Mesothelial cell of epicardium (in vitro differentiated cells): Measurements from ENCODE around the gene DNAH17. TPM values are rescaled to one million over a fixed set of nuclear protein-coding genes. Genes with fewer than 3 reads are reported as not detected.

Experiments
- DNase-seq, 2 experiments: peaks; one replicate each; pipeline ENCODE4 v3.0.0; 2021; ENCODE audit warnings: low spot score in 2 of 2; ENCODE audit not compliant: unreplicated experiment in 2 of 2
- H3K27ac Mint-ChIP-seq: 2 replicates; pipeline ENCODE4 v1.8.0; 2021; ENCODE audit warnings: mixed read lengths
- H3K27me3 Mint-ChIP-seq: 2 replicates; pipeline ENCODE4 v1.8.0; 2021; ENCODE audit warnings: low read depth, mixed read lengths
- H3K36me3 Mint-ChIP-seq: 2 replicates; pipeline ENCODE4 v1.8.0; 2021; ENCODE audit warnings: mixed read lengths
- H3K4me1 Mint-ChIP-seq: 2 replicates; pipeline ENCODE4 v1.8.0; 2021; ENCODE audit warnings: mixed read lengths
- H3K4me3 Mint-ChIP-seq: 2 replicates; pipeline ENCODE4 v1.8.0; 2021; ENCODE audit warnings: mild to moderate bottlenecking, moderate library complexity, mixed read lengths
- H3K9me3 Mint-ChIP-seq: 2 replicates; pipeline ENCODE4 v1.8.0; 2021; ENCODE audit warnings: mixed read lengths
- total RNA-seq: library from RNA; stranded (reverse); gene quantifications from 3 replicates; pipeline ENCODE4 v1.2.1, GENCODE V29; 2021
- TF ChIP-seq, protein P1 (sequence below): fragments of 200-600 bp; sonication (generic); IDR thresholded peaks from one replicate; pipeline ENCODE4 v1.5.0; 2021; ENCODE audit warnings: antibody characterized with exemption; ENCODE audit not compliant: unreplicated experiment

The DNAH17 gene
- total RNA-seq, 1 donor from 2014 or later, result 0.87 TPM

DNA sequence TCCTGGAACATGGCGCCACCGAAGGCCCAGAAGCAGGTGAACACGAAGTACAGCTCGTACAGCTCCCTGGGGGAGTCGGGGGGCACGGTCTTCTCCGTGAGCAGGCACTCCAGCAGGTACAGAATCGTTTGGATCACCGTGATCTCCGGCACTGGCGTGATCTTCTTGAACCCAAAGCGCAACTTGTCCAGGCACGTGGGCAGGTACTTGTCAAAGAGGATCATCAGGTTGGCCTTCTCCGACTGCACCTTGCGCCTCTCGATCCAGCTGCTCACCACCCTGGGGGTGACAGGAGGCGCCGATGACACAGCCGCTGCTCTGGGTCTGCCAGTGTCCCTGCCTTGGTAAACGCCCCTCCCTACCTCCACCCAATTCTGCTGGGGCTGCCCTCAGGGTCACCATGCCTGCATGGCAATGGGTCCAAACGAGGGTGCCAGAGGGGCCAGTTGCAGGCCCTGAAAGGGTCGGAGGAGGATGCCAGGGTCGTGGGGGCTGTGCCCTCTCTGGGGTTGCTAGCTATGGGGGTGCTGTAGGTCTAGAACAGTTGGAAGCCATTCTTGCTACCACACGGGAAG, 90.9 kb downstream of the DNAH17 start:
- Mint-ChIP-seq H3K36me3 (no peaks in the 10 kb centered on the region), H3K4me1 (peaks cover 5% of the 10 kb centered on the region), H3K4me3 (no peak overlapping the region), H3K27me3 (peaks cover 13% of the 10 kb centered on the region), H3K9me3 (no peaks in the 10 kb centered on the region), H3K27ac (no peak overlapping the region)
- DNase-seq, result no peak
- TF ChIP-seq, protein P1, sequence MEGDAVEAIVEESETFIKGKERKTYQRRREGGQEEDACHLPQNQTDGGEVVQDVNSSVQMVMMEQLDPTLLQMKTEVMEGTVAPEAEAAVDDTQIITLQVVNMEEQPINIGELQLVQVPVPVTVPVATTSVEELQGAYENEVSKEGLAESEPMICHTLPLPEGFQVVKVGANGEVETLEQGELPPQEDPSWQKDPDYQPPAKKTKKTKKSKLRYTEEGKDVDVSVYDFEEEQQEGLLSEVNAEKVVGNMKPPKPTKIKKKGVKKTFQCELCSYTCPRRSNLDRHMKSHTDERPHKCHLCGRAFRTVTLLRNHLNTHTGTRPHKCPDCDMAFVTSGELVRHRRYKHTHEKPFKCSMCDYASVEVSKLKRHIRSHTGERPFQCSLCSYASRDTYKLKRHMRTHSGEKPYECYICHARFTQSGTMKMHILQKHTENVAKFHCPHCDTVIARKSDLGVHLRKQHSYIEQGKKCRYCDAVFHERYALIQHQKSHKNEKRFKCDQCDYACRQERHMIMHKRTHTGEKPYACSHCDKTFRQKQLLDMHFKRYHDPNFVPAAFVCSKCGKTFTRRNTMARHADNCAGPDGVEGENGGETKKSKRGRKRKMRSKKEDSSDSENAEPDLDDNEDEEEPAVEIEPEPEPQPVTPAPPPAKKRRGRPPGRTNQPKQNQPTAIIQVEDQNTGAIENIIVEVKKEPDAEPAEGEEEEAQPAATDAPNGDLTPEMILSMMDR, result no peak

DNA sequence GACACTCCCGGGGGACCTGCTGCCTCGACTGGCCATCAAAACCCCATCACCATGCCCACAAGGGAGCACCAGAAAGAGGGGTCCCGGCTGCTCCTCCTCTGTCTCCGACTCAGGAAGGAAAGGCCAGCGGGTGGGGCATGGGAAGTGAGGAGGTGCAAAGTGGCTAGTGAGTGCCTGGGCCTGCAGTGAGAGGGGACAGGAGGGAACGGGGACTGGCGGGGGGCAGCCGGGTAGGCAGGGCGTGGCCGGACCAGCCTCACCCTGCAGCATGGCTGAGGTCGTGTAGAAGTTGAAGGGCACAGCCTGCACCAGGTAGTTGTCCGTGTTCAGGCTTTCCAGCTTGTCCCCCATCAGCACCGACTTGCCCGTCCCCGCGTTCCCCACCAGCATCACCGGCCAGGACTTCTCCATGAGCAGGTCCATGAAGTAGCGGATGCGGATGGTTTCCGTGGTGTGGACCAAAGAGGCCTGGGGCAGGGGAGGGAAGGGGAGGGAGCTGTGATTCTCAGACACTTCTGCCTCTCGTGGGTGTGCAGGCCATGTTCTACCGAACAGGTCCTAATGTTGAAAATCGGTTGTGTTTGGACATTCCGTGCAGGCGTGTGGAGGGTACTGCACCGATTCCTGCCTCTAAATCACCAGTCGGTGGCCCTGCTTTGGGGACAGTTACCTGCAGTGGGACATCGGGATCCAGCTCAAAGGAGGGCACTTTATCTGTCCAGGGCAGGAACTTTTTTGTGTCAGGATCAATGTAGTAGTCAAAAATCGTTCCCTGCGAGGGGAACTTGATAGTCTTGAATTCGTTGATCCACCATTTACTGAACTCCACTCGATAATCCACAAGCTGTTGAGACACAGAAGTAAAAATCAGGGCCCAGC, 91.7 kb downstream of the DNAH17 start:
- peaks cover 13% of the 10 kb centered on the region for H3K27me3 Mint-ChIP-seq
- H3K4me1 Mint-ChIP-seq, result peaks cover 5% of the 10 kb centered on the region
- H3K9me3 Mint-ChIP-seq, result no peaks in the 10 kb centered on the region
- no peak overlapping the region for H3K27ac Mint-ChIP-seq
- H3K36me3 Mint-ChIP-seq, result no peaks in the 10 kb centered on the region
- TF ChIP-seq, protein P1, result no peak
- peak overlapping the region; percentile 33 for H3K4me3 Mint-ChIP-seq
- no peak for DNase-seq

DNA sequence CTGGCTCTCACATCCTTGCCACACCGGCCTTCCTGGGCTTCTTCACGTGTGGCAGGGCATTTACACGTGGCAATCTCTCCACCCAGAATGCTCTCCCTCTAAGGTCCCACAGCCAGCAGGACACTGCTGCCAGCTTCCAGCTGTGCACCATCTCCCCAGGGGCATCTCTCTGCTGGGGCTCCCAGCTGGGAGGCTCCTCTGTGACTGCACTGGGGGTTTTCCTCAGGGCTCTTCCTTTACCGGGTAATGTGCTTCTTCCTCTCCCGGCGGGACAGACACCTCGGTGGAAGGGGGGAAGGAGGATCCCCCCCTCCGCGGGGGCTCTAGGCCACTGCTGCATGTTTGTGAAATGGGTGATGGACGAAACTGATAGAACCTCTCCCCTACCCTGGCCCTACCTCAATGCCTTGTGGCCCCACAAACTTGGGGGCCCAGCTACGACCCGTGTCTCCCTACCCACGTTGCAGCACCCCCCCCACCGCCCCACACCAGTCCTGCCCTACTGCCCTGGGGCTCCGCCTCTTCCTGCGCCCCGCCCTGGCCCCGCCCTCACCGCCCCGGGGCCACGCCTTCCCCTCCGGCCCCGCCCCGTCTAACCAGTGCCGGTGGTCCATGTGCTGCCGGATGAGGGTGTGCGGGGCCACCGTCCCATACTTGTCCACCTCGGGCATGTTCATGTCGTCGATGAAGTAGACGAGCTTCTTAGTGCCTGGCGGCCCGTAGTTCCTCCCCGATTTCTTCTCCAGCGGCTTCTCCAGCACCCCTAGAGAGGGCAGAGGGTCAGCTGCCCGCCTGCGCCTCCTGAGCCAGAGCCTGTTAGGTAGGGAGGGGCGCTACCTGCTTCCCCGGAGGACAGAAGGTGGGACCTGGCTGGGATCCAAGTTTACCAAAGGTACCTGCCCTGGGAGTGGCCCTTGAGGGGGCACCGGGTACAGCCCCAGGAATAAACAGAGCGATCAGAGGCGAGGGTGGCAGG, 92.6 kb downstream of the DNAH17 start:
- Mint-ChIP-seq H3K9me3 (no peaks in the 10 kb centered on the region), H3K36me3 (no peaks in the 10 kb centered on the region), H3K4me1 (peaks cover 5% of the 10 kb centered on the region), H3K4me3 (peak overlapping the region; percentile 63), H3K27ac (peak overlapping the region; percentile 51), H3K27me3 (peaks cover 13% of the 10 kb centered on the region)
- no peak for DNase-seq
- TF ChIP-seq, protein P1, result no peak

DNA sequence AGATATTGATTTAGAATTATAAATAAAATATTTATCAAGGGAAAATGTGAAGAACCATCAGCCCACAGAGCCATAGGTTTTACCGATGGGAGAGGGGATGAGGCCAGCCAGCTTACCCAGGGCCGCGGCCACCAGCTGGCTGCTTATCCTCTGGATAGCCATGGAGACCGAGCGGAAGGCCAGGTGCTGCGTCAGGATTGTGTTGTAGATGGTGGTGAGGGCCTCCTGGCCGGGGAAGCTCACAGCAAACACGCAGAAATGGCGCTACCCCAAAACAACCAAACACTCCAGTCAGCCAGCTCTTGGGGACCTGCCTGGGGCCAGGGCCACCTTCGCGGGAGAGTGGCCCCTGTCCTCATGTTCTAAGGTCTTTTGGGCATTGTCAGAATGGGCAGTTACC, 97.8 kb downstream of the DNAH17 start:
- Mint-ChIP-seq H3K4me1 (peaks cover 4% of the 10 kb centered on the region), H3K27me3 (peaks cover 6% of the 10 kb centered on the region), H3K36me3 (no peaks in the 10 kb centered on the region), H3K4me3 (no peak overlapping the region), H3K27ac (no peak overlapping the region), H3K9me3 (no peaks in the 10 kb centered on the region)
- TF ChIP-seq, protein P1, result no peak
- DNase-seq, result no peak

DNA sequence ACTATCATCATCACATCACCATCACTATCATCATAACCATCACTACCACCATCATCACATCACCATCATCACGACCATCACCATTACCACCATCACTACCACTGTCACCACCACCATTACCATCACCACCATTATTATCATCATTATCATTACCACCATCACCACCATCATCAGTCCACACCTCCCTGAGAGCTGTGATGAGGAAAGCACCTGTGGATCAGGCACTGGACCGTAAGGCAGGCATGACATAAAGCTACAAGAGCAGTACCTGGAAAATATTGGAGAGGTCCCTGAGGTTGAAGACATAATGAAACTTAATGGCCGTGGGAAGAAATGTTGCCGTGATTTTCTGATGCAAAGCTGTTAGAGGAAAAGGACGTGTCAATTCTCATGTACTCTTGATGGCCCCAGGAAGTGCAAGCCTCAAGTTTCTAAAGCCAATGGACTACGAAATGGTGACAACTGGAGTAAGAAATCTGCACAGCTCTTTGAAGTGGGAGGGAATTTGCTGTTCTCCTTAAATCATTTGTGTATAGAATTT, 98.4 kb downstream of the DNAH17 start:
- Mint-ChIP-seq H3K36me3 (no peaks in the 10 kb centered on the region), H3K9me3 (no peaks in the 10 kb centered on the region), H3K27ac (no peak overlapping the region), H3K4me1 (no peaks in the 10 kb centered on the region), H3K27me3 (peaks cover 2% of the 10 kb centered on the region), H3K4me3 (no peak overlapping the region)
- DNase-seq, result no peak
- TF ChIP-seq, protein P1, result no peak
